WI38 (cell line): ENCODE data around the gene OR10T2.
"Not testable (repeated sequence)": the region's sequence is repeated elsewhere in the genome, so short reads cannot be mapped to it uniquely, and the experiment has no call there.

Experiments
- H3K4me3 ChIP-seq: 2 replicates; pipeline ENCODE4 v1.5.1; 2011; ENCODE audit warnings: low read depth, mild to moderate bottlenecking, control low read depth, low read length
- TF ChIP-seq, protein P1 (sequence below): IDR thresholded peaks from 2 replicates; pipeline ENCODE4 v1.5.1; 2012; ENCODE audit warnings: low read depth, mild to moderate bottlenecking, control low read depth, low read length

The OR10T2 gene, protein sequence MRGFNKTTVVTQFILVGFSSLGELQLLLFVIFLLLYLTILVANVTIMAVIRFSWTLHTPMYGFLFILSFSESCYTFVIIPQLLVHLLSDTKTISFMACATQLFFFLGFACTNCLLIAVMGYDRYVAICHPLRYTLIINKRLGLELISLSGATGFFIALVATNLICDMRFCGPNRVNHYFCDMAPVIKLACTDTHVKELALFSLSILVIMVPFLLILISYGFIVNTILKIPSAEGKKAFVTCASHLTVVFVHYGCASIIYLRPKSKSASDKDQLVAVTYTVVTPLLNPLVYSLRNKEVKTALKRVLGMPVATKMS

DNA sequence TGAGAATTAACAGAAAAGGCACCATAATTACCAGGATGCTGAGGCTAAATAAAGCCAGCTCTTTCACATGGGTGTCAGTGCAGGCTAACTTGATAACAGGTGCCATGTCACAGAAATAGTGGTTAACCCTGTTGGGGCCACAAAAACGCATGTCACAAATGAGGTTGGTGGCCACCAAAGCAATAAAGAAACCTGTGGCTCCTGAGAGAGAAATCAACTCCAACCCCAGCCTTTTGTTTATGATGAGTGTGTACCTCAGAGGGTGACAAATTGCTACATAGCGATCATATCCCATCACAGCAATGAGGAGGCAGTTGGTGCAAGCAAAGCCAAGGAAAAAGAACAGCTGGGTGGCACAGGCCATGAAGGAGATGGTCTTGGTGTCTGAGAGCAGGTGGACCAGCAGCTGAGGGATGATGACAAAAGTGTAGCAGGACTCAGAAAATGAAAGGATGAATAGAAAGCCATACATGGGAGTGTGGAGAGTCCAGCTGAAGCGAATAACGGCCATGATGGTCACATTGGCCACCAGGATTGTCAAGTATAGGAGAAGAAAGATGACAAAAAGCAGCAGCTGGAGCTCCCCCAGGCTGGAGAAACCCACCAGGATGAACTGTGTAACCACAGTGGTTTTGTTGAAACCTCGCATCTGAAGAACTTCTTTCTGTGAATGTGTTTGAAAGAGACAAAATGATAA is at the start of gene OR10T2:
TSS of gene OR10T2 (minus strand) at position 649 of the 697 bp plus-strand sequence. CDS start at position 649, 0 bp downstream.
- H3K4me3 ChIP-seq, result no peak within 1 kb of the TSS
- TF ChIP-seq, protein P1, sequence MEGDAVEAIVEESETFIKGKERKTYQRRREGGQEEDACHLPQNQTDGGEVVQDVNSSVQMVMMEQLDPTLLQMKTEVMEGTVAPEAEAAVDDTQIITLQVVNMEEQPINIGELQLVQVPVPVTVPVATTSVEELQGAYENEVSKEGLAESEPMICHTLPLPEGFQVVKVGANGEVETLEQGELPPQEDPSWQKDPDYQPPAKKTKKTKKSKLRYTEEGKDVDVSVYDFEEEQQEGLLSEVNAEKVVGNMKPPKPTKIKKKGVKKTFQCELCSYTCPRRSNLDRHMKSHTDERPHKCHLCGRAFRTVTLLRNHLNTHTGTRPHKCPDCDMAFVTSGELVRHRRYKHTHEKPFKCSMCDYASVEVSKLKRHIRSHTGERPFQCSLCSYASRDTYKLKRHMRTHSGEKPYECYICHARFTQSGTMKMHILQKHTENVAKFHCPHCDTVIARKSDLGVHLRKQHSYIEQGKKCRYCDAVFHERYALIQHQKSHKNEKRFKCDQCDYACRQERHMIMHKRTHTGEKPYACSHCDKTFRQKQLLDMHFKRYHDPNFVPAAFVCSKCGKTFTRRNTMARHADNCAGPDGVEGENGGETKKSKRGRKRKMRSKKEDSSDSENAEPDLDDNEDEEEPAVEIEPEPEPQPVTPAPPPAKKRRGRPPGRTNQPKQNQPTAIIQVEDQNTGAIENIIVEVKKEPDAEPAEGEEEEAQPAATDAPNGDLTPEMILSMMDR, result no peak

DNA sequence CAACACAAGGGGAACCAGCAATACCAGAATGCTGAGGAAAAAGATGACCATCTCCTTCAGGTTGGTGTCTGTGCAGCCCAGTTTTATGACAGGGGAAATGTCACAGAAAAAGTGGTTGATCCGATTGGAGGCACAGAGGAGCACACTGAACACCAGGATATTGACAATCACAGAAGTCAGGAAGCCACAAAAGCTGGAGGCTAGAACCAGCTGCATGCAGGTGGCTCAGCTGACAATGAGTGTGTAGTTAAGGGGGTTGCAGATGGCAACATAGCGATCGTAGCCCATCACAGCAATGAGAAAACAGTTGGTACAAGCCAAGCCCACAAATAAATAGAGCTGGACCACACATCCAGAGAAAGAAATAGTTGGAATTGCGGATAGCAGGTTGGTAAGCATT is 46.1 kb upstream of the OR10T2 start:
- TF ChIP-seq, protein P1, result no peak
- H3K4me3 ChIP-seq, result no peak overlapping the region

DNA sequence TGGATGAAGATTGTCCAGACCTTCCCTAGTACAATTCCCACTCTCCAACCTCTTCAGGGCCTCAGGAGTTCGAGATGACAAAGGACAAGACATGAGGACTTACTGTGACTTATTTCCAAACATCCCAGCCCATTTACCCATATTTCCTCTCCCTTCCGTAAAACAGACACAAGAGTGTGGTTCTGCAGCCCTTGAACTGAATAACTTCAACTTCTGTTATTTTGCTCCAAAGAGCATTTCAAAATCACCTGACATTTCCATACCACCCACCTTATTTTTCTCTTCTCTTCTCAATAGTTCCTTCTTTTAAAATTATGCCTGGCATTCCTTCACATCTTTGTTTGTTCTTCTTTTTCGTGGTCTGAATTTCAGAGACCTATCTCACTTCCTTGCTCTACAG is 35.5 kb upstream of the OR10T2 start:
- H3K4me3 ChIP-seq, result no peak overlapping the region
- TF ChIP-seq, protein P1, result no peak

DNA sequence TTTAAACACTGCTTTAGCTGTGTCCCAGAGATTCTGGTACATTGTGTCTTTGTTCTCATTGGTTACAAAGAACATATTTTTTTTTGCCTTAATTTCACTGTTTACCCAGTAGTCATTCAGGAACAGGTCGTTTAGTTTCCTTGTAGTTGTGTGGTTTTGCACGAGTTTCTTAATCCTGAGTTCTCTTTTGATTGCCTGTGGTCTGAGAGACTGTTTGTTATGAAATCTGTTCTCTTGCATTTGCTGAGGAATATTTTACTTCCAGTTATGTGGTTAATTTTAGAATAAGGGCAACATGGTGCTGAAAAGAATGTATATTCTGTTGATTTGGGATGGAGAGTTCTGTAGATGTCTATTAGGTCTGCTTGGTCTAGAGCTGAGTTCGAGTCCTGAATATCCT is 30.9 kb upstream of the OR10T2 start:
- H3K4me3 ChIP-seq, result not testable (repeated sequence)

DNA sequence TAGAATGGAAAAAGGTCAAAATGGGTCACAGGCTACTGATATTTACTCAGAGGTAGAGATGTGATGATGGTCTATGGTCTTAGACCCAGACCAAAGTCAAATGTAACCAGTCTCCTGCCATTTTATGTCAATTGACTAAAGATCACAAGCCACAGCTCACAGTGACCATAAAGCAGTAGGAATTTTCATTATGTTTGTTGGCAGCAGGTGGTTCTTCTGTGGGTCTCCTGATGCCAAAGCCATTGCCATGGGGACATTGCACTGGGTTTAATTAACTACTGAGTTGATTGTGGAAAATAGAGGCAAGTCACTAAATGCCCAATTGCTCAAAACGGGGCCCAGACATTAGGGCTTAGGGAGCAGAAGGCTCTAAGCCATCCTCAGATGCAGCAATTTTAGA is 26.9 kb upstream of the OR10T2 start, which contains the start of gene OR10K2:
TSS of gene OR10K2 (minus strand) at position 101 of the 400 bp plus-strand sequence. CDS start 5,371 bp downstream, outside the sequence.
- TF ChIP-seq, protein P1, result no peak
- no peak within 1 kb of the TSS for H3K4me3 ChIP-seq

DNA sequence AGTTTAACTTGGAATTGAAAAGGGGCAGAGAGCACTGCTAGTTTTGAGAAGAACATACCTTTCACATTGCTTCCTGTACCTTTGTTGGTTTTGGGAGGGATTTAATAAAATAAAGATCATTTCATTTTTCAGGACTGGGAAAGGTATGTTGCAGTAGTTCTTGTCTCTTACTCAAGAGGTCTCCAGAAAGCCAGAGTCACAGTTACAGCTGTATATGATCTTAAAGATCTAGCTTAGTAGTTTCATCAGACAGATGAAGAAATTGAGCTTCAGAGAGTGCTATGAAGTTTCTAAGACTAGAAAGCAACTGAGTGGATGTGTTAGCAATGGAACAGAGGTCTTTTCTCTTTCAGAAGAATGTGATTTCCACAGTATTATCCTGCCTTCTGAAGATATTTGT is 25.8 kb upstream of the OR10T2 start:
- no peak overlapping the region for H3K4me3 ChIP-seq
- TF ChIP-seq, protein P1, result no peak

DNA sequence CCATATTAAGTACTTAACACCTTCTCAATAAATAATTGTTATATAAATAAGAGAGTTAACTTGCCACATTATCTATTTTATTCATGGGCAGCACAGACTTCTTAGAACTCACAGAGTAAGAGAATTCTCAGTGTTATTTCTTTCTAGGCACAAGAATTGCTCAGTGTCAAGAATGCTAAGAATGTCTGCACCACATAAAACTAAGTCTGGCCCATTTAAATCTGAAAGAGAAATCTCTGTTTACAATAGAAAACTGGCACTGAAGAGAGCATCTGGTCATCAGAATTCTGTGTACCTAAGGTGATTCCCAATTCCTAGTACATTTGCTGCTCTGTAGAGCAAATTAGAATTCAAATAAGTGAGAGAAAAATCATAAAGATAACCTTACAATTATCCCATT is 22.9 kb upstream of the OR10T2 start:
- TF ChIP-seq, protein P1, result no peak
- no peak overlapping the region for H3K4me3 ChIP-seq
